Adrenal gland (tissue), 12 donors: ENCODE data around the gene ATF5. TPM values are rescaled to one million over a fixed set of nuclear protein-coding genes. Genes with fewer than 3 reads are reported as not detected.

Experiments used
- DNase-seq, 7 donors: peaks; one replicate each; pipeline ENCODE4 v3.0.0-alpha.2; 2019 to 2020
- H3K27ac ChIP-seq, 5 donors: fragments of 200-600 bp; sonication (generic) in 4 of 5; 1 replicate in 3 of 5; 2 replicates in 2 of 5; pipeline versions ENCODE4 v1.5.1 to v1.8.0; 2016 to 2020; ENCODE audit warnings: mild to moderate bottlenecking in 1 of 5
- H3K27me3 ChIP-seq: fragments of 200-600 bp; 2 replicates; pipeline ENCODE4 v1.8.0; 2021
- H3K36me3 ChIP-seq, 2 donors: fragments of 200-600 bp; replicated peaks in 1 of 2; 1 replicate in 1 of 2; 2 replicates in 1 of 2; pipeline versions ENCODE4 v1.5.1 to v1.8.0; 2018 to 2022
- H3K4me1 ChIP-seq, 2 donors: fragments of 200-600 bp; replicated peaks in 1 of 2; 1 replicate in 1 of 2; 2 replicates in 1 of 2; pipeline versions ENCODE4 v1.5.1 to v1.8.0; 2018 to 2021
- H3K4me3 ChIP-seq, 4 donors: fragments of 200-600 bp; sonication (generic) in 3 of 4; one replicate each; pipeline ENCODE4 v1.5.1; 2016 to 2018
- H3K9me3 ChIP-seq, 3 donors: fragments of 200-600 bp; sonication (generic) in 1 of 3; replicated peaks in 1 of 3; 1 replicate in 2 of 3; 2 replicates in 1 of 3; pipeline versions ENCODE4 v1.5.1 to v1.8.0; 2016 to 2021
- POLR2A ChIP-seq, 2 donors: fragments of 450-650 bp; IDR thresholded peaks; one replicate each; pipeline ENCODE4 v1.6.1; 2017; ENCODE audit warnings: antibody characterized with exemption in 2 of 2, mild to moderate bottlenecking in 2 of 2, moderate library complexity in 1 of 2
- WGBS, 4 donors: extraction: QIAGEN DNeasy Blood & Tissue Kit in 2 of 4; methylation state at CpG; one replicate each; pipeline versions ENCODE4 v1.1.5 to v1.1.7; 2013 to 2017; 5-methylcytosine and 5-hydroxymethylcytosine counted together
- intact Hi-C, 2 donors: fragments of 100-400 bp; cut with DNase I; formaldehyde crosslinking; loops; one replicate each; pipeline versions ENCODE4 v1.14.1 to v1.15.0; 2022 to 2023
- polyA plus RNA-seq, 3 donors: library from polyadenylated mRNA; stranded (reverse); fragments of 200-250 nt in 2 of 3; fragments of 350-450 nt in 1 of 3; fragmentation: Illumina TruSeq in 1 of 3; extraction: RNeasy Lipid Tissue Mini Kit (QIAGEN cat#74804) in 1 of 3; gene quantifications; one replicate each; pipeline ENCODE4 v1.2.3, GENCODE V29; 2013 to 2014
- total RNA-seq, 9 donors: library from RNA; depleted of rRNA in 4 of 9; stranded (reverse); fragments of >200 nt in 4 of 9; fragments of 120-200 nt in 1 of 9; fragmentation: NEBNext Ultra II Directional in 1 of 9; extraction: Animal tissue kit (Norgen Biotek cat#: 25700) in 1 of 9; gene quantifications; one replicate each; pipeline versions ENCODE4 v1.1.0 to v1.2.4, GENCODE V29; 2013 to 2023
- TF ChIP-seq, protein P1 (sequence below), 6 experiments: fragments of 450-650 bp in 4 of 6; fragments of 200-600 bp in 2 of 6; sonication (generic) in 1 of 6; IDR thresholded peaks; 1 replicate in 5 of 6; 2 replicates in 1 of 6; pipeline versions ENCODE4 v1.5.1 to v1.8.0; 2016 to 2021; ENCODE audit warnings: antibody characterized with exemption in 6 of 6, mild to moderate bottlenecking in 2 of 6, moderate library complexity in 1 of 6
- donor health status: healthy with polysubstance abuse.
- donor health status: Bipolar disorder and iron deficiency.
- donor health status: DM: yes; HTN: yes; CAD: no.
- donor health status: DM: no; HTN: no; CAD: no.
- donor health status: DM: no; HTN: no; CAD: no.
- donor health status: DM: yes; HTN: yes; CAD: no.

ATF5 gene
- total and polyA plus RNA-seq, 12 donors = 14.3 to 114 (median 62.2) TPM

DNA sequence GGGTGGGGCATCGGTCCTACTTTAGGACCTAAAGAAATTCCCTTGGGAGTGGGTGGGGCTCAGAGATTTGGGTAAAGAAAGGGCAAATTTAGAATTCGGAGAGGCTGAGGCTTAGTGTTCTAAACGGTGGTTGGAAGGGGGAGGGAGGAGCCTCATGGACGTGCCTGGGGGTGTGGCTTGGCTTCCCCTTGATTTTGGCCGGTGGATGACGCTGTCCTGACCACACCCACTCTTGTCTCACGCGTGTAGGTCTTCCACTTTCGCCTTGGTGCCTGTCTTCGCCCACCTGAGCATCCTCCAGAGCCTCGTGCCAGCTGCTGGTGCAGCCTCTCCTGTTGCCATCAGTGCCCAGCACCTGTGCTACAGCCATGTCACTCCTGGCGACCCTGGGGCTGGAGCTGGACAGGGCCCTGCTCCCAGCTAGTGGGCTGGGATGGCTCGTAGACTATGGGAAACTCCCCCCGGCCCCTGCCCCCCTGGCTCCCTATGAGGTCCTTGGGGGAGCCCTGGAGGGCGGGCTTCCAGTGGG lies 1.5 kb downstream of the ATF5 start:
- H3K4me1 ChIP-seq = peaks cover 16 to 24% of the 10 kb centered on the region in 2 donors
- peaks cover 0 to 12% of the 10 kb centered on the region in 2 donors for H3K36me3 ChIP-seq
- intact Hi-C loops = no loop called here
- no peaks in the 10 kb centered on the region for H3K27me3 ChIP-seq
- no peaks in the 10 kb centered on the region for H3K9me3 ChIP-seq
- TF ChIP-seq, protein P1, sequence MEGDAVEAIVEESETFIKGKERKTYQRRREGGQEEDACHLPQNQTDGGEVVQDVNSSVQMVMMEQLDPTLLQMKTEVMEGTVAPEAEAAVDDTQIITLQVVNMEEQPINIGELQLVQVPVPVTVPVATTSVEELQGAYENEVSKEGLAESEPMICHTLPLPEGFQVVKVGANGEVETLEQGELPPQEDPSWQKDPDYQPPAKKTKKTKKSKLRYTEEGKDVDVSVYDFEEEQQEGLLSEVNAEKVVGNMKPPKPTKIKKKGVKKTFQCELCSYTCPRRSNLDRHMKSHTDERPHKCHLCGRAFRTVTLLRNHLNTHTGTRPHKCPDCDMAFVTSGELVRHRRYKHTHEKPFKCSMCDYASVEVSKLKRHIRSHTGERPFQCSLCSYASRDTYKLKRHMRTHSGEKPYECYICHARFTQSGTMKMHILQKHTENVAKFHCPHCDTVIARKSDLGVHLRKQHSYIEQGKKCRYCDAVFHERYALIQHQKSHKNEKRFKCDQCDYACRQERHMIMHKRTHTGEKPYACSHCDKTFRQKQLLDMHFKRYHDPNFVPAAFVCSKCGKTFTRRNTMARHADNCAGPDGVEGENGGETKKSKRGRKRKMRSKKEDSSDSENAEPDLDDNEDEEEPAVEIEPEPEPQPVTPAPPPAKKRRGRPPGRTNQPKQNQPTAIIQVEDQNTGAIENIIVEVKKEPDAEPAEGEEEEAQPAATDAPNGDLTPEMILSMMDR (IDR thresholded peaks at IDR 0.05) = no peak
- peak in 1 of 2 donors; percentile 6 for TF ChIP-seq POLR2A (IDR thresholded peaks at IDR 0.05)
- H3K27ac ChIP-seq = peak overlapping the region; percentile 79 to 97 (median 96)
- peak; percentile 69 to 84 (median 76) for DNase-seq
- WGBS, 4 donors = 14 to 49% (median 44%) methylated on average over 8 to 15 of the region's 15 CpGs
- H3K4me3 ChIP-seq = peak overlapping the region in 1 of 4 donors; percentile 86

DNA sequence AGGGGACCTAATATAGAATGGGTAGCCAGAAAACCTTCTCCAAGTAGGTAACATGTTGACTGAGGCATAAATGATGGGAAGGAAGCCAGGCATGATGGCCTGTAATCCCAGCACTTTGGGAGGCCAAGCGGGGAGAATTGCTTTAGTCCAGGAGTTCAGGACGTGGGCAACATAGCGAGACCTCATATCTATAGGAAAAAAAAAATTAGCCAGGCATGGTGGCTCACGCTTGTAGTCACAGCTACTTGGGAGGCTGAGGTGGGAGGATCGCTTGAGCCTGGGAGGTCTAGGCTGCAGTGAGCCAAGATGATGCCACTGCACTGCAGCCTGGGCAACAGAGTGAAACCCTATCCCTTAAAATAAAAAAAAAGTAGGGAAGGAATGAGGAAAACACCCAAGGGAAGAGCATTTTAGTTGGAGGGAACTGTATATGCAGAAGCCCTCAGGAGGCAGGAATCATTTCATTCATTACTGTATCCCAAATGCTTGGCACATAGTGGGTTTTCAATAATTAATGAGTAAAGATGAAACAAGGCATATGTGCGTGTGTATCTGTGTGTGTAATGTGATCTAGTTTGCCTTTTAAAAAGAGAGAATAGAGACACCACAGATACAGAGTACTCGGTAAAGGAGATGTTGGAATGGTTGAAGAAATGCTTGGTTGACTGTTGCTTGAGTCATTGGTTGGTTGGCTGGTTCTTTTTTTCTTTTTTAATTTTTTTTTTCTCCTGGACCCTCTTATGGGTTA lies 2.5 kb downstream of the ATF5 start:
- H3K36me3 ChIP-seq = peaks cover 0 to 11% of the 10 kb centered on the region in 2 donors
- H3K27me3 ChIP-seq = no peaks in the 10 kb centered on the region
- no peak for DNase-seq
- WGBS, 4 donors = 94 to 96% (median 96%) methylated on average over 7 of the region's 7 CpGs
- no peaks in the 10 kb centered on the region for H3K9me3 ChIP-seq
- H3K27ac ChIP-seq = peak overlapping the region in 1 of 5 donors; percentile 95
- peaks cover 16 to 22% of the 10 kb centered on the region in 2 donors for H3K4me1 ChIP-seq
- no peak for TF ChIP-seq POLR2A (IDR thresholded peaks at IDR 0.05)
- TF ChIP-seq, protein P1 (IDR thresholded peaks at IDR 0.05) = no peak
- H3K4me3 ChIP-seq = no peak overlapping the region
- intact Hi-C loops = no loop called here

DNA sequence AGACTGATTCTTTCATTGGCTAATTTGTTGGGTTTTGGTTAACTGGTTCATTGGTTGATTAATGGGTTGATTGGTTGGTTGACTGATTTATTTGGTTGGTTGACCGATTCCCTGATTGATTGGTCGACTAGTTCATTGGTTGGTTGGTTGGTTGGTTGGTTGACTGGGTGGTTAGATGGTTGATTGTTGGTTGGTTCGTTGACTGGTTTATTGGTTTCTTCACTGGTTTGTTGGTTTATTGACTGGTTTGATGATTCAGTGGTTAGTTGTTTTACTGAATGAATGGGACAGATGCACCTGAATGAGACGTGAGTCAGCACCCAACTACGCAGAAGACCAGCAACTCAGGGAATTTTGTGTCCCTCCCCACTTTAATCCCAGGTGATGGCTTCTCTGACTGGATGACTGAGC lies 3.0 kb downstream of the ATF5 start:
- 95 to 96% (median 96%) methylated on average over 5 of the region's 5 CpGs for WGBS, 4 donors
- intact Hi-C loops = no loop called here

DNA sequence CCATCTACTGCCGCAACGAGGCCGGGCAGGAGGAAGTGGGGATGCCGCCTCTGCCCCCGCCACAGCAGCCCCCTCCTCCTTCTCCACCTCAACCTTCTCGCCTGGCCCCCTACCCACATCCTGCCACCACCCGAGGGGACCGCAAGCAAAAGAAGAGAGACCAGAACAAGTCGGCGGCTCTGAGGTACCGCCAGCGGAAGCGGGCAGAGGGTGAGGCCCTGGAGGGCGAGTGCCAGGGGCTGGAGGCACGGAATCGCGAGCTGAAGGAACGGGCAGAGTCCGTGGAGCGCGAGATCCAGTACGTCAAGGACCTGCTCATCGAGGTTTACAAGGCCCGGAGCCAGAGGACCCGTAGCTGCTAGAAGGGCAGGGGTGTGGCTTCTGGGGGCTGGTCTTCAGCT lies 3.7 kb downstream of the ATF5 start:
- peak overlapping the region in 1 of 5 donors; percentile 47 for H3K27ac ChIP-seq
- peaks cover 10 to 20% of the 10 kb centered on the region in 2 donors for H3K4me1 ChIP-seq
- no peaks in the 10 kb centered on the region for H3K27me3 ChIP-seq
- intact Hi-C loops = no loop called here
- no peaks in the 10 kb centered on the region for H3K36me3 ChIP-seq
- no peaks in the 10 kb centered on the region for H3K9me3 ChIP-seq
- WGBS, 4 donors = 87 to 100% (median 92%) methylated on average over 1 to 25 of the region's 25 CpGs
- DNase-seq = peak in 1 of 7 donors; percentile 32
- TF ChIP-seq, protein P1 (IDR thresholded peaks at IDR 0.05) = no peak
- TF ChIP-seq POLR2A (IDR thresholded peaks at IDR 0.05) = no peak
- H3K4me3 ChIP-seq = no peak overlapping the region

More for the DNA sequence above, 3.0 kb downstream of the ATF5 start:
- Histone ChIP-seq H3K9me3 (no peaks in the 10 kb centered on the region), H3K27me3 (no peaks in the 10 kb centered on the region), H3K4me1 (peaks cover 16 to 20% of the 10 kb centered on the region in 2 donors), H3K36me3 (peaks cover 0 to 5% of the 10 kb centered on the region in 2 donors), H3K27ac (no peak overlapping the region), H3K4me3 (no peak overlapping the region)
- no peak for DNase-seq
- TF ChIP-seq, protein P1 (IDR thresholded peaks at IDR 0.05) = no peak
- no peak for TF ChIP-seq POLR2A (IDR thresholded peaks at IDR 0.05)
